ENCODE results near the gene ARSI. TPM values are rescaled to one million over a fixed set of nuclear protein-coding genes. Genes with fewer than 3 reads are reported as not detected.

Gene ARSI
- total and polyA plus RNA-seq, 2 of the 4 experiments (the other 2 are of a cell fraction): 14.8 to 15.2 TPM

DNA sequence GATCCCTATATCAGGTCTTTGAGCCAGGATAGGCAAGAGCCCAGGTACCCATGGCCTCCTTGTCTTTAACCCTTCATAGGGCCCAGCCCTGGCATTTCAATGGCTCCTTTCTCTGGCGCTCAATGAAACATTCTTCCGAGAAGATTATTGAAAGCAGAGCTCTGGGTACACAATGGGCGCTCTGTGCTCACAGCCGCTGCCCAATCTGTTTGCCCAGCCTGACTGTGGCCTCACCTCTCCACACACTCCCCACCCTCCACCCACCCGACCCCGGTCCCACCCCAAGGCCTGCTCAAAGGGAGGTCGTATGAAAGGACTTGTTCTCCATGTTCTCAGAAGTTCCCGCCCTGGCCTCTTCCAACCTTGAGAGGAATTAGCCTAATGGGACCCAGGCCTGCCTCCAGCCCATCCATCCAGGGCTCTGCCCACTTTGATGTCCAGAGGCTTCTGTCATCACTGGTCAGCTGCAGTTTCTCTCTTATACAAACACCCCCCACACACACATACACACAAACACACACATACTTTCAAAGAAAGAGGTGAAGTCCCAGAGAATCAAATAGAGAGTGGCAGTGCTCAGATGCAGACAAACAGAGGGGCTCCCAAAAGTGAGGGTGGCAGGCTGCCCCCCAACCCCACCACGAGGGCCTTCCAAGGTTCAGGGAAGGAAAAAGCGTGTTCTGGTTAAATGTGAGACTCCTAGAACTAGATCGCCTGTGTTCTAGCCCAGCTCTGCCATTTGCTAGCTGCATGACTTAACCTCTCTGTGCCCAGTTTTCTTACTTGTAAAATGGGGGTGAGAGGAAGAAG lies 5.1 kb upstream of the ARSI start:
- H3K23ac ChIP-seq (ENCODE audit: low read depth, low read length): peak overlapping the region; percentile 30; the same call in 1 of the 2 replicates
- POLR2A ChIA-PET (ENCODE audit: unreplicated experiment): no interaction called here
- H3K36me3 ChIP-seq (ENCODE audit: control insufficient read depth, insufficient read depth, low read length): no peaks in the 10 kb centered on the region
- H2BK5ac ChIP-seq (ENCODE audit: low read depth, low read length, poor library complexity, severe bottlenecking): no peak overlapping the region
- no peak for ATAC-seq (ENCODE audit: low read depth)
- no peaks in the 10 kb centered on the region for H3K27me3 ChIP-seq (ENCODE audit: control insufficient read depth, insufficient read depth, low read length)
- intact Hi-C loops (cut with micrococcal nuclease) (no loop called here), dilution Hi-C loops (cut with HindIII; ENCODE audit: low sequenced_read_pairs, unreplicated experiment) (no loop called here), in situ Hi-C loops (cut with MboI; ENCODE audit: low sequenced_read_pairs) (no loop called here)
- TF ChIP-seq MXI1 (IDR thresholded peaks at IDR 0.05; ENCODE audit: borderline replicate concordance, low read depth, low read length) (no peak), RFX5 (IDR thresholded peaks at IDR 0.05; ENCODE audit: low read depth, low read length) (no peak), POLR2A (IDR thresholded peaks at IDR 0.05; ENCODE audit: low read depth, low read length) (no peak), FOS (IDR thresholded peaks at IDR 0.05; ENCODE audit: low read depth, low read length) (no peak), RAD21 (IDR thresholded peaks at IDR 0.05; ENCODE audit: low read length) (no peak)
- TF ChIP-seq, protein P1, sequence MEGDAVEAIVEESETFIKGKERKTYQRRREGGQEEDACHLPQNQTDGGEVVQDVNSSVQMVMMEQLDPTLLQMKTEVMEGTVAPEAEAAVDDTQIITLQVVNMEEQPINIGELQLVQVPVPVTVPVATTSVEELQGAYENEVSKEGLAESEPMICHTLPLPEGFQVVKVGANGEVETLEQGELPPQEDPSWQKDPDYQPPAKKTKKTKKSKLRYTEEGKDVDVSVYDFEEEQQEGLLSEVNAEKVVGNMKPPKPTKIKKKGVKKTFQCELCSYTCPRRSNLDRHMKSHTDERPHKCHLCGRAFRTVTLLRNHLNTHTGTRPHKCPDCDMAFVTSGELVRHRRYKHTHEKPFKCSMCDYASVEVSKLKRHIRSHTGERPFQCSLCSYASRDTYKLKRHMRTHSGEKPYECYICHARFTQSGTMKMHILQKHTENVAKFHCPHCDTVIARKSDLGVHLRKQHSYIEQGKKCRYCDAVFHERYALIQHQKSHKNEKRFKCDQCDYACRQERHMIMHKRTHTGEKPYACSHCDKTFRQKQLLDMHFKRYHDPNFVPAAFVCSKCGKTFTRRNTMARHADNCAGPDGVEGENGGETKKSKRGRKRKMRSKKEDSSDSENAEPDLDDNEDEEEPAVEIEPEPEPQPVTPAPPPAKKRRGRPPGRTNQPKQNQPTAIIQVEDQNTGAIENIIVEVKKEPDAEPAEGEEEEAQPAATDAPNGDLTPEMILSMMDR (conservative IDR thresholded peaks at IDR 0.05; ENCODE audit: low read depth, low read length): no peak
- whole genome bisulfite sequencing, 2 experiments (ENCODE audit: extremely low coverage in 2 of 2, insufficient read length in 1 of 2): 87% methylated on average over 6 of the region's 11 CpGs; no CpG with 5 or more reads in 1 of the 2 experiments
- H3K4me1 ChIP-seq (ENCODE audit: control insufficient read depth, insufficient read depth, low read length): peaks cover 25% of the 10 kb centered on the region
- H3K4me2 ChIP-seq (ENCODE audit: low read depth, low read length): no peak overlapping the region
- peak overlapping the region; percentile 39; the same call in 1 of the 2 replicates for H2BK20ac ChIP-seq (ENCODE audit: low read depth, low read length)
- peak overlapping the region; percentile 68 for H3K18ac ChIP-seq (ENCODE audit: low read depth, low read length)
- H3K4ac ChIP-seq (ENCODE audit: low read depth, low read length): no peak overlapping the region
- DNase-seq: no peak
- H2AK5ac ChIP-seq (ENCODE audit: low read depth, low read length): peak overlapping the region; percentile 5
- H3K56ac ChIP-seq (ENCODE audit: extremely low read depth, insufficient read depth, low read length): no peak overlapping the region
- H3K27ac ChIP-seq (ENCODE audit: insufficient read depth, low read length): no peak overlapping the region
- H4K20me1 ChIP-seq (ENCODE audit: insufficient read depth, low read length): no peaks in the 10 kb centered on the region
- H3K9me3 ChIP-seq (ENCODE audit: control insufficient read depth, insufficient read depth, low read length): no peaks in the 10 kb centered on the region
- peak overlapping the region; percentile 47; the same call in 1 of the 2 replicates for H2BK120ac ChIP-seq (ENCODE audit: low read depth, low read length)
- H3K9ac ChIP-seq (ENCODE audit: low read depth, low read length): no peak overlapping the region
- CTCF ChIA-PET: no interaction called here
- peak overlapping the region; percentile 49; the same call in 1 of the 2 replicates for H4K91ac ChIP-seq (ENCODE audit: insufficient read depth, low read depth, low read length)
- 0 out of 2 replicates have a peak overlapping the region, but pooled peaks have one; percentile 22 for H4K5ac ChIP-seq (ENCODE audit: low read depth, low read length)
- peak overlapping the region in 1 of 2 experiments; percentile 24; a peak in 1 of 4 replicates for H4K8ac ChIP-seq (ENCODE audit: low read depth in 2 of 2, low read length in 2 of 2)
- no peak overlapping the region for H3K4me3 ChIP-seq (ENCODE audit: insufficient read depth, low read depth, low read length)
- H3K79me1 ChIP-seq (ENCODE audit: low read depth in 1 of 2, low read length in 2 of 2): no peaks in the 10 kb centered on the region
- BruUV-seq (replicated peaks): no TSS peak
- no peak overlapping the region for H3K14ac ChIP-seq (replicated peaks; ENCODE audit: low read depth, low read length)
- H2AFZ ChIP-seq (replicated peaks; ENCODE audit: low read length, poor library complexity): no peak overlapping the region
- H2AK9ac ChIP-seq (replicated peaks; ENCODE audit: low read depth, low read length, poor library complexity): no peak overlapping the region
- H2BK15ac ChIP-seq (ENCODE audit: low read depth, low read length): 0 out of 3 replicates have a peak overlapping the region, but pooled peaks have one; percentile 7
- H3K9me1 ChIP-seq (ENCODE audit: insufficient read depth, low read length): peaks cover 16% of the 10 kb centered on the region
